Kidney (tissue), 14 donors: ENCODE data around the gene GAS5. TPM values are rescaled to one million over a fixed set of nuclear protein-coding genes. Genes with fewer than 3 reads are reported as not detected.
"Not testable (repeated sequence)": the region's sequence is repeated elsewhere in the genome, so short reads cannot be mapped to it uniquely, and the experiment has no call there.

ENCODE experiments used
- DNase-seq, 5 donors: peaks; one replicate each; pipeline ENCODE4 v3.0.0-alpha.2; 2013 to 2020
- FAIRE-seq: peaks from 2 replicates; lab custom pipeline; 2012; peaks lifted over from hg19 to GRCh38; lab: Jason Lieb, UNC
- H3K27ac ChIP-seq, 2 donors: one replicate each; pipeline ENCODE4 v1.7.0; 2013; ENCODE audit warnings: low read depth in 2 of 2, low read length in 2 of 2, inconsistent platforms in 1 of 2
- H3K27me3 ChIP-seq: one replicate; pipeline ENCODE4 v1.7.1; 2013; ENCODE audit warnings: low read length, inconsistent platforms; ENCODE audit not compliant: control insufficient read depth, insufficient read depth
- H3K36me3 ChIP-seq, 3 donors: one replicate each; pipeline versions ENCODE4 v1.7.0 to v1.7.1; 2013; ENCODE audit warnings: low read length in 3 of 3, control low read depth in 1 of 3, inconsistent platforms in 1 of 3; ENCODE audit not compliant: insufficient read depth in 3 of 3, control insufficient read depth in 2 of 3
- H3K4me1 ChIP-seq, 3 donors: one replicate each; pipeline versions ENCODE4 v1.7.0 to v1.7.1; 2013; ENCODE audit warnings: low read length in 3 of 3, inconsistent platforms in 1 of 3, low read depth in 1 of 3; ENCODE audit not compliant: control insufficient read depth in 2 of 3, insufficient read depth in 2 of 3
- H3K4me3 ChIP-seq, 3 donors: one replicate each; pipeline versions ENCODE4 v1.7.0 to v1.8.1; 2013; ENCODE audit warnings: low read length in 3 of 3, control low read depth in 1 of 3, inconsistent platforms in 1 of 3
- H3K9ac ChIP-seq, 3 donors: one replicate each; pipeline versions ENCODE4 v1.7.0 to v1.7.1; 2013; ENCODE audit warnings: low read length in 3 of 3, control low read depth in 1 of 3, inconsistent platforms in 1 of 3
- H3K9me3 ChIP-seq, 3 donors: one replicate each; pipeline versions ENCODE4 v1.7.0 to v1.7.1; 2013; ENCODE audit warnings: low read length in 3 of 3, control low read depth in 1 of 3, inconsistent platforms in 1 of 3; ENCODE audit not compliant: control insufficient read depth in 2 of 3, insufficient read depth in 1 of 3
- intact Hi-C: fragments of 100-400 bp; cut with DNase I; formaldehyde crosslinking; loops from one replicate; pipeline ENCODE4 v1.11.1; 2022
- polyA plus RNA-seq: library from polyadenylated mRNA; stranded (reverse); fragments of 350-450 nt; fragmentation: Illumina TruSeq; extraction: RNeasy Lipid Tissue Mini Kit (QIAGEN cat#74804); gene quantifications from one replicate; pipeline ENCODE4 v1.2.3, GENCODE V29; 2014; ENCODE audit warnings: low read depth, low replicate concordance; ENCODE audit not compliant: insufficient read depth
- total RNA-seq: library from RNA; stranded (reverse); fragmentation: NEBNext Ultra II Directional; extraction: Animal tissue kit (Norgen Biotek cat#: 25700); gene quantifications from one replicate; pipeline ENCODE4 v1.2.1, GENCODE V29; 2021
- TF ChIP-seq, protein P1 (sequence below): IDR thresholded peaks from 3 replicates; pipeline ENCODE4 v1.5.1; 2012; ENCODE audit warnings: mild to moderate bottlenecking, moderate library complexity, borderline replicate concordance; ENCODE audit not compliant: insufficient read depth; ENCODE audit errors: extremely low read depth
- donor health status: control.
- donor health status: control.
- donor health status: control.
- donor health status: control.
- donor health status: control.
- donor health status: DM: yes; HTN: yes; CAD: no.
- donor health status: Normal renal cell carcinoma (clear cell type).

Gene GAS5
- total and polyA plus RNA-seq, 2 donors from 2014 or later: 239 to 275 TPM

DNA sequence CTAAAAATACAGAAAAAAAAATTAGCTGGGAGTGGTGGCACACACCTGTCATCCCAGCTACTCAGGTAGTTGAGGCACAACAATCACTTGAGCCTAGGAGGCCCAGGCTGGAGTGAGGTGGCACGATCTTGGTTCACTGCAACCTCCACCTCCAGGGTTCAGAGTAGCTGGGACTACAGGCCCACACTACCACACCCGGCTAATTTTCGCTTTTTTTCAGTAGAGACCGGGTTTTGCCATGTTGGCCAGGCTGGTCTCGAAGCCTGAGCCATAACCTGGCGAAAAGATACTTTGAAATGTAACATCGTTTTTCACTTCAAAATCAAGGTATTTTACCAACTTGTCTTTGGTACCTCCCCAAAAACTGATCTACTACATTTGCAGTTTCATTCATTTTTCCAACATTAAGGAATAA is 6.1 kb downstream of the GAS5 start:
- intact Hi-C loops: no loop called here
- FAIRE-seq (no peak), DNase-seq (no peak)
- Histone ChIP-seq H3K27ac (no peak overlapping the region), H3K27me3 (no peaks in the 10 kb centered on the region), H3K9ac (no peak overlapping the region), H3K4me1 (peaks cover 0 to 11% (median 9%) of the 10 kb centered on the region in 3 donors), H3K4me3 (no peak overlapping the region), H3K9me3 (no peaks in the 10 kb centered on the region), H3K36me3 (peaks cover 20 to 40% (median 30%) of the 10 kb centered on the region in 3 donors)
- TF ChIP-seq, protein P1, sequence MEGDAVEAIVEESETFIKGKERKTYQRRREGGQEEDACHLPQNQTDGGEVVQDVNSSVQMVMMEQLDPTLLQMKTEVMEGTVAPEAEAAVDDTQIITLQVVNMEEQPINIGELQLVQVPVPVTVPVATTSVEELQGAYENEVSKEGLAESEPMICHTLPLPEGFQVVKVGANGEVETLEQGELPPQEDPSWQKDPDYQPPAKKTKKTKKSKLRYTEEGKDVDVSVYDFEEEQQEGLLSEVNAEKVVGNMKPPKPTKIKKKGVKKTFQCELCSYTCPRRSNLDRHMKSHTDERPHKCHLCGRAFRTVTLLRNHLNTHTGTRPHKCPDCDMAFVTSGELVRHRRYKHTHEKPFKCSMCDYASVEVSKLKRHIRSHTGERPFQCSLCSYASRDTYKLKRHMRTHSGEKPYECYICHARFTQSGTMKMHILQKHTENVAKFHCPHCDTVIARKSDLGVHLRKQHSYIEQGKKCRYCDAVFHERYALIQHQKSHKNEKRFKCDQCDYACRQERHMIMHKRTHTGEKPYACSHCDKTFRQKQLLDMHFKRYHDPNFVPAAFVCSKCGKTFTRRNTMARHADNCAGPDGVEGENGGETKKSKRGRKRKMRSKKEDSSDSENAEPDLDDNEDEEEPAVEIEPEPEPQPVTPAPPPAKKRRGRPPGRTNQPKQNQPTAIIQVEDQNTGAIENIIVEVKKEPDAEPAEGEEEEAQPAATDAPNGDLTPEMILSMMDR: no peak

DNA sequence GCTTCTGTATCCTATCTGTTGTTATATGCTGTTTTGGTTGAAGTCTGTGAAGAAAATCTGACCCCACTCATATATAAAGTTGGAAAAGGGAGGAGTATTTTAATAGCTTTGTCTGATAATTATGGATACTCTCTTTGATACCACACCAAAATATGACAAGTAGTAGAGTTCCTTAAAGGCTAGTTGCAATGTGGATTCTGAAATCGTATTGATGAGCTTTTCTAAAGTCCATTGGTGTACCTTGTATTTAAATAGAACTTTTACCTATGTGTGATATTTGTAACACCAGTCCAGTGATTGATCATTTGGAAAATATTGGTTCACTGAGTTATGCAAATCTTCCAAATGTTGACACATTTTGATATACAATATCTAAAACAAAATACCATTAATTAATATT is 7.7 kb downstream of the GAS5 start:
- H3K27me3 ChIP-seq: no peaks in the 10 kb centered on the region
- H3K4me3 ChIP-seq: no peak overlapping the region
- H3K9me3 ChIP-seq: no peaks in the 10 kb centered on the region
- FAIRE-seq (no peak), DNase-seq (no peak)
- TF ChIP-seq, protein P1: no peak
- no peak overlapping the region for H3K27ac ChIP-seq
- H3K4me1 ChIP-seq: no peaks in the 10 kb centered on the region
- no peak overlapping the region for H3K9ac ChIP-seq
- peaks cover 15 to 27% (median 26%) of the 10 kb centered on the region in 3 donors for H3K36me3 ChIP-seq
- intact Hi-C loops: no loop called here

DNA sequence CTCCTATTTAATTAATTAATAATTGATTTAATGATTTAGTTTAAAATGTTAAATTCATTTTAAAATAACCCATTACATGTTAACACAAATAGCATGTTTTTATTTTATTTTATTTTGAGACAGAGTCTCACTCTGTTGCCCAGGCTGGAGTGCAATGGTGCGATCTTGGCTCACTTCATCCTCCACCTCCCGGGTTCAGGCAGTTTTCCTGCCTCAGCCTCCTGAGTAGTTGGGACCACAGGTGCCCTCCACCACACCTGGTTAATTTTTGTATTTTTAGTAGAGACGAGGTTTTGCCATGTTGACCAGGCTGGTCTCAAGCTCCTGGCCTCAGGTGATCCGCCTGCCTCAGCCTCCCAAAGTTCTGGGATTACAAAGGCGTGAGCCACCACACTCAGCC is 8.2 kb downstream of the GAS5 start:
- H3K4me3 ChIP-seq, H3K27me3 ChIP-seq, H3K4me1 ChIP-seq, H3K9me3 ChIP-seq, H3K9ac ChIP-seq, FAIRE-seq, H3K27ac ChIP-seq, intact Hi-C loops, DNase-seq: not testable (repeated sequence)
- peaks cover 10 to 23% (median 22%) of the 10 kb centered on the region in 3 donors for H3K36me3 ChIP-seq

DNA sequence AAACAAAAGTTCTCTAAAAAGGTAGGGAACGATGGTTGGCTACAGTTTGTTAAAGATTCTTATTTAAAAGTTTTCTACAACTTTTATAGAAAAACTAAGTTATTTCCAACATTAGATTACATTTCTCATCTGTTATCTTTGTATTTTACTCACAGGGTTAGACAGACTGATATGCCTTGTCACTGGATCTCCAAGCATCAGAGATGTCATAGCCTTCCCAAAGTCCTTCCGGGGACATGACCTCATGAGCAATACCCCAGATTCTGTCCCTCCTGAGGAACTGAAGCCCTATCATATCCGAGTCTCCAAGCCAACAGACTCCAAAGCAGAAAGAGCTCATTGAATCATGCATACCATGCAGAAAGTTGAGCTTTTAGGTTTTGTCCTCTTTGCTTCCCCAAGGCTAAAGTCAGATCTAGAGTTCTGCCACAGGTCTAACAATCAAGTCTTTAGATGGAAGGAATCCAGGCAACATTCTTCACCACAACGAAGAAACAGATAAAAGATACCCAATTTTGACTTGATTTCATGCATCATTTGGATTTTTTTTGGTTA is 10.3 kb downstream of the GAS5 start:
- no peaks in the 10 kb centered on the region for H3K9me3 ChIP-seq
- TF ChIP-seq, protein P1: no peak
- no peak overlapping the region for H3K9ac ChIP-seq
- no peaks in the 10 kb centered on the region for H3K27me3 ChIP-seq
- H3K4me1 ChIP-seq: no peaks in the 10 kb centered on the region
- intact Hi-C loops: no loop called here
- H3K4me3 ChIP-seq: no peak overlapping the region
- DNase-seq (no peak), FAIRE-seq (no peak)
- H3K27ac ChIP-seq: no peak overlapping the region
- peaks cover 0 to 15% (median 3%) of the 10 kb centered on the region in 3 donors for H3K36me3 ChIP-seq
